ENCODE results near the gene CDH4.

The CDH4 gene

DNA sequence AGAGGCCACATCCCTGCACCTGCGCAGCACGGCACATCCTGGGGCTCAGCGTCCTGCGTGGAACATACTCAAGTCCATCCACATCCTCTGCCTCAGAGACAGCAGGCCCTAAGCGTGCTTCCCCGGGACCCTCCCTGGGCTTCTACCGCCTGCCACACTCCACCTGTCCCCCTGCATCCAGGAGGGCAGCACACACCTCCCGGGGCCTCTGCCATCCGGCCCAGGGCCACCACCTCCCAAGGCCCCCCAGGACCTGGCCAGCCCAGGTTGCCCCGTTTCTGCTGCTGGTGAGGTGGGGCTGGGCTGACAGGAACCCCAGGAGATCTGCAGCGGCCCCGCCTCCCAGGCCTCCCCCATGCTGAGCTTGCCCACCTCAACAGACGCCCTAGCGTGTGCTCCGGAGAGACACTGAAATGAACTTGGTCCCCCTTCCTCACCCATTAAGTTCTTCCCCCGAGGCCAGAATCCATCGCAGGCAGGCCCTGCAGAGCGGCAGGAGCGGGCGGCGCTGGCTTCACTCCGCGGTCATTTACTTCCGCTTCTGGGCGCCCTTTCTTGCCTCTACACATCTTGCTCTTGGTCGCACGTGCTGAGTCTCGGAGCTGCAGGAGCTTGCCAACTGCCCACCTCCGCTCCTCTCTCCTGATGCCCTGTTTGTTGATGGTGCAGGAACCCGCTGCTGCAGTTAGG is 578.3 kb downstream of the CDH4 start:
- TF ChIP-seq FOXP2 (optimal IDR thresholded peaks at IDR 0.05; ENCODE audit: borderline replicate concordance, extremely low read depth, extremely low read length, insufficient read depth) (no peak), SIN3A (IDR thresholded peaks at IDR 0.05; ENCODE audit: borderline replicate concordance, insufficient read depth, low read length) (no peak), POLR2AphosphoS5 (IDR thresholded peaks at IDR 0.05; ENCODE audit: low read depth, low read length) (no peak), TAF1 (IDR thresholded peaks at IDR 0.05; ENCODE audit: borderline replicate concordance, insufficient read depth, low read length) (no peak)
- TF ChIP-seq, protein P1, sequence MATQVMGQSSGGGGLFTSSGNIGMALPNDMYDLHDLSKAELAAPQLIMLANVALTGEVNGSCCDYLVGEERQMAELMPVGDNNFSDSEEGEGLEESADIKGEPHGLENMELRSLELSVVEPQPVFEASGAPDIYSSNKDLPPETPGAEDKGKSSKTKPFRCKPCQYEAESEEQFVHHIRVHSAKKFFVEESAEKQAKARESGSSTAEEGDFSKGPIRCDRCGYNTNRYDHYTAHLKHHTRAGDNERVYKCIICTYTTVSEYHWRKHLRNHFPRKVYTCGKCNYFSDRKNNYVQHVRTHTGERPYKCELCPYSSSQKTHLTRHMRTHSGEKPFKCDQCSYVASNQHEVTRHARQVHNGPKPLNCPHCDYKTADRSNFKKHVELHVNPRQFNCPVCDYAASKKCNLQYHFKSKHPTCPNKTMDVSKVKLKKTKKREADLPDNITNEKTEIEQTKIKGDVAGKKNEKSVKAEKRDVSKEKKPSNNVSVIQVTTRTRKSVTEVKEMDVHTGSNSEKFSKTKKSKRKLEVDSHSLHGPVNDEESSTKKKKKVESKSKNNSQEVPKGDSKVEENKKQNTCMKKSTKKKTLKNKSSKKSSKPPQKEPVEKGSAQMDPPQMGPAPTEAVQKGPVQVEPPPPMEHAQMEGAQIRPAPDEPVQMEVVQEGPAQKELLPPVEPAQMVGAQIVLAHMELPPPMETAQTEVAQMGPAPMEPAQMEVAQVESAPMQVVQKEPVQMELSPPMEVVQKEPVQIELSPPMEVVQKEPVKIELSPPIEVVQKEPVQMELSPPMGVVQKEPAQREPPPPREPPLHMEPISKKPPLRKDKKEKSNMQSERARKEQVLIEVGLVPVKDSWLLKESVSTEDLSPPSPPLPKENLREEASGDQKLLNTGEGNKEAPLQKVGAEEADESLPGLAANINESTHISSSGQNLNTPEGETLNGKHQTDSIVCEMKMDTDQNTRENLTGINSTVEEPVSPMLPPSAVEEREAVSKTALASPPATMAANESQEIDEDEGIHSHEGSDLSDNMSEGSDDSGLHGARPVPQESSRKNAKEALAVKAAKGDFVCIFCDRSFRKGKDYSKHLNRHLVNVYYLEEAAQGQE (IDR thresholded peaks at IDR 0.05; ENCODE audit: insufficient read depth in 1 of 2, low read depth in 2 of 2, low read length in 2 of 2), result no peak

DNA sequence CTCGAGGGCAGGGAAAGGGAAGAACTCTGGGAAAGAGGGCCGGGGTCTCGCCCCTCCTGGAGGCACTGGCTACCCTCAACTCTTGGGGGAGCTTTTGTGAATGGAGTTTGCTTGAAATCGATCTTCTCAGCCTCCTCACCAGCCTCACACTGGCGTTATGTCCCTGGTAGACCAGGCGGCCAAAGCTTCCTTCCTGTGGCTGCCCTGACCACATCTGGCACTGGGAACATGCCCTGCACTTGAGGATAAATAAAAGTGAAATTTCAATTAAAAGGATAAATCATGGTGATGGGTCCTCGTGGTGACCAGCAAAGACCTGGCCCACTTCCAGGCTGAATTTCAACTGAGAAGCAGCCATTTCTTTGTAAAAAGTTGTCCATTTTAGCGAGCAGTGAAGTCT is 578.9 kb downstream of the CDH4 start:
- no peak for TF ChIP-seq SIN3A (IDR thresholded peaks at IDR 0.05; ENCODE audit: borderline replicate concordance, insufficient read depth, low read length)
- TF ChIP-seq TAF1 (IDR thresholded peaks at IDR 0.05; ENCODE audit: borderline replicate concordance, insufficient read depth, low read length), result no peak

DNA sequence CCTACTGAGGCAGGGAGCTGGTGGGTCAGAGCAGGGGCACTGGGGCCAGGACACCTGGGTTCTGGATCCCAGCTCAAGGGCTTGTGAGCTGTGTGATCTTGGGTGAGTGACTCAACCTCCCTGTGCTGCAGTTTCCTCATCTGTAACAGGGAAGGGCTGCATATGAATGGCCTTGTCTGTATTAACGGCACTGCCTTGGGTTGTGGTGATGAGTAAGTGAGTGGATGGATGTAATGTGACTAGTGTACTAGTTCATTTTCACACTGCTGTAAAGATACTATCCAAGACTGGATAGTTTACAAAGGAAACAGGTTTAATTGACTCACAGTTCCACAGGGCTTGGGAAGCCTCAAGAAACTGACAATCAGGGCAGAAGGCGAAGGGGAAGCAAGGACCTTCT is 580.1 kb downstream of the CDH4 start:
- TF ChIP-seq FOXP2 (optimal IDR thresholded peaks at IDR 0.05; ENCODE audit: borderline replicate concordance, extremely low read depth, extremely low read length, insufficient read depth) (no peak), SIN3A (IDR thresholded peaks at IDR 0.05; ENCODE audit: borderline replicate concordance, insufficient read depth, low read length) (no peak), POLR2AphosphoS5 (IDR thresholded peaks at IDR 0.05; ENCODE audit: low read depth, low read length) (no peak), TAF1 (IDR thresholded peaks at IDR 0.05; ENCODE audit: borderline replicate concordance, insufficient read depth, low read length) (no peak)
- TF ChIP-seq, protein P1 (IDR thresholded peaks at IDR 0.05; ENCODE audit: insufficient read depth in 1 of 2, low read depth in 2 of 2, low read length in 2 of 2), result no peak

DNA sequence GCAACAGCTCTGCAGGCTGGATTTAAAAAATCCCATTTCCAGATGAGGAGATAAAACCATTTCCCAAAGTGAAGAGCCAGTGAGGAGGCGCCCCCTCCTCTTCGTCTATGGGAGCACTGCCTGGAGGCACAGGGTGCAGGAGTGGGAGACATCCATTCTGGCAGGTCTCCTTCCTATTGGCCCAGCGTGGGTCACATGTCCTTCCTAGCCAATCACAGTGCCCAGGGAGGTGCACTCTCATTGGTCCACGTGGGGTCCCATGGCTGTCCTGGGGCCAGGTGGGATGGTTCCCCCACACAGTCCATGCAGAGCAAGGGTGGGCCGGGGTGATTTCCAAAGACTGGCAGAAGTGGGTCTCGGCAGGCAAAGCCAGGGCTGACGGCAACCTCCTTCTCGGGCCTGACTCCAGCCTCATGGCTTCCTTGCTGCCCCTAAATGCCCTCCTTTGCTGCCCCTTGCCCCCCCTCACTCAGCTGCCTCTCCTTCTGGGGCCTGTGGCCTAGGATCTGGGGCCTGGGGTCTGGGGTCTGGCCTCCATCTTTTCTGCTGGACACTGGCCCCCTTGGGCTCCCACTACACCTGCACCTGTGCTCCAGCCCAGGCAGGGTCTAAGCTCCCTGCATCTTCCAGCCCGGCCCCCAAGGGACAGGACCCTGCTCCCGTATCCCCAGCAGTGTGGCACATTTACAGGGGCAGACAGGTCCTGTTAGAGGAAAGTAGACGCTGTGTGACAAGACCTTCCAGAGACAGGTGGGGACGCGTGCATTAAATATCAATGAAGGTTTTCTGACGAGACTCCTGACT is 581.9 kb downstream of the CDH4 start:
- TF ChIP-seq, protein P1 (IDR thresholded peaks at IDR 0.05; ENCODE audit: insufficient read depth in 1 of 2, low read depth in 2 of 2, low read length in 2 of 2), result no peak
- TF ChIP-seq POLR2AphosphoS5 (IDR thresholded peaks at IDR 0.05; ENCODE audit: low read depth, low read length), result no peak
- no peak for TF ChIP-seq FOXP2 (optimal IDR thresholded peaks at IDR 0.05; ENCODE audit: borderline replicate concordance, extremely low read depth, extremely low read length, insufficient read depth)
- no peak for TF ChIP-seq SIN3A (IDR thresholded peaks at IDR 0.05; ENCODE audit: borderline replicate concordance, insufficient read depth, low read length)
- no peak for TF ChIP-seq TAF1 (IDR thresholded peaks at IDR 0.05; ENCODE audit: borderline replicate concordance, insufficient read depth, low read length)

DNA sequence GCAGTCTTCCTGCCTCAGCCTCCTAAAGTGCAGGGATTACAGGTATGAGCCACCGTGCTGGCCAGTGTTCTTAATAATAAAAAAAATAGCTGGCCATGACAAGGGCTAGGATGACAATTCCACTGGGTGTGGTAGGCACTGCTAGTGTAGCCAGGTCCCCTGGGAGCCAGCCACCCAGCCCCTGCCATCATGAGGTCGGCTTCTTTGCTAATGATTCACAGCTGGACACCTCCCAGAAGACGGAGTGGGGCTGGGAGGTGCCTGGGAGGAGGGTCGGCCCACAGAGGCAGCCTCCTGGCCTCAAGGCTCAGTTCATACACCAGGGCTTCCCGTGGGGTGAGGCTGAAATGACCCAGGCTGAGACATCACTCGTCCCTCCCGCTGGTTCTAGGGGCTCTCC is 583.2 kb downstream of the CDH4 start:
- no peak for TF ChIP-seq TAF1 (IDR thresholded peaks at IDR 0.05; ENCODE audit: borderline replicate concordance, insufficient read depth, low read length)
- TF ChIP-seq POLR2AphosphoS5 (IDR thresholded peaks at IDR 0.05; ENCODE audit: low read depth, low read length), result no peak
- TF ChIP-seq, protein P1 (IDR thresholded peaks at IDR 0.05; ENCODE audit: insufficient read depth in 1 of 2, low read depth in 2 of 2, low read length in 2 of 2), result no peak

Measured in PFSK-1 (cell line).